ENCODE results near the gene PPP1R1B.
A peak's percentile ranks its signal among the peaks of the same experiment; 100 is the strongest.

The PPP1R1B gene

DNA sequence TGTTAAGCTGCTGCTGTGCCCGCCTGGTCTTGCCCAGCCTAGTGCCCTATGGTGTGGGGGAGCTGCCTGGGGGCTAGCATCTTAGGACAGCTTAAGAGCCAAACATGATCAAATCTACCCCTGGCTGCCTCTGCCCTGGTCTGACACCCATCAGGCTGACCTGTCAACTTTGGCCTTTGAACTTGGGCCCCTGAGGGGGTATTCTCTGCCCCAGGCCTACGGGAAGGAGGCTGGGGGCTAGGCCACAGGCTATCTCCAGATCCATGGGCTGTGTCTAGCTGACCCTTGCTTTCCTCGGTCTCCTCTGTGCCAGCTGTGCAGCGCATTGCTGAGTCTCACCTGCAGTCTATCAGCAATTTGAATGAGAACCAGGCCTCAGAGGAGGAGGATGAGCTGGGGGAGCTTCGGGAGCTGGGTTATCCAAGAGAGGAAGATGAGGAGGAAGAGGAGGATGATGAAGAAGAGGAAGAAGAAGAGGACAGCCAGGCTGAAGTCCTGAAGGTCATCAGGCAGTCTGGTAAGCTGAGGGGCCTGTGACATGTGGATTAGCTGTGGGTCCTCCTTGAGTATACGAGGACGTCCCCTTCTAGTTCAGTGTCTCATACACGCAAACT lies 6.9 kb downstream of the PPP1R1B start:
- DNase-seq (ENCODE audit: low spot score) = no peak

DNA sequence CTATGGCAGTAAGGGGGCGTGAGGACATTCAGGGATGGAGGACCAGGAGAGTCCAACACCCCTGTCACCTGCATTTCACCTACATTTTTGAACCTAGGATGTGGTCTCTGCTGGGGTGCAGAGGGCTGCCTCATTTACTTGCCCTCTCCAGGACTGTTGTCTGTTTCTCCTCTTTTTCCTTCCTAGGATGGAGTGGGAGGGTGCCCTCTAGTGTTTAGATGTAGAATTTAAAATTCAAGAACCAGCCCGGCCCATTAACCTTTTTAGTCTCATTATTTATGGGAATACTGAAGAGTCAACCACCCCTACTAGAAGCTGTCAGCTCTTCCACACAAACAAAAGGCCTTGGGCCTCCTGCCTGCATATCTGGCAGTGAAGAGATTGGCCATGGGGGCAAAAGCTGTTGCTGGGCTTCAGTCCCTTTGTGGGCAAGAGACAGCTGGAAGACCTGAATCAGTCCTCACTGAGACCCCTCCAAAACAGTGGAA lies 7.7 kb downstream of the PPP1R1B start:
- DNase-seq (ENCODE audit: low spot score) = peak; percentile 47

DNA sequence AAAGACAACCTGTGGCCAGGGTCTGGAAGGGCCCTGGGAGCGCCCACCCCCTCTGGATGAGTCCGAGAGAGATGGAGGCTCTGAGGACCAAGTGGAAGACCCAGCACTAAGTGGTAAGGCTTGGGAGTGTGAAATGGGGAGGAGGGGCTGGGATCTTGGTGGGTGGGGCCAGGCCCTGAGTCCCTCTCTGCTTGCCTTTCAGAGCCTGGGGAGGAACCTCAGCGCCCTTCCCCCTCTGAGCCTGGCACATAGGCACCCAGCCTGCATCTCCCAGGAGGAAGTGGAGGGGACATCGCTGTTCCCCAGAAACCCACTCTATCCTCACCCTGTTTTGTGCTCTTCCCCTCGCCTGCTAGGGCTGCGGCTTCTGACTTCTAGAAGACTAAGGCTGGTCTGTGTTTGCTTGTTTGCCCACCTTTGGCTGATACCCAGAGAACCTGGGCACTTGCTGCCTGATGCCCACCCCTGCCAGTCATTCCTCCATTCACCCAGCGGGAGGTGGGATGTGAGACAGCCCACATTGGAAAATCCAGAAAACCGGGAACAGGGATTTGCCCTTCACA lies 8.9 kb downstream of the PPP1R1B start:
- DNase-seq (ENCODE audit: low spot score) = no peak

DNA sequence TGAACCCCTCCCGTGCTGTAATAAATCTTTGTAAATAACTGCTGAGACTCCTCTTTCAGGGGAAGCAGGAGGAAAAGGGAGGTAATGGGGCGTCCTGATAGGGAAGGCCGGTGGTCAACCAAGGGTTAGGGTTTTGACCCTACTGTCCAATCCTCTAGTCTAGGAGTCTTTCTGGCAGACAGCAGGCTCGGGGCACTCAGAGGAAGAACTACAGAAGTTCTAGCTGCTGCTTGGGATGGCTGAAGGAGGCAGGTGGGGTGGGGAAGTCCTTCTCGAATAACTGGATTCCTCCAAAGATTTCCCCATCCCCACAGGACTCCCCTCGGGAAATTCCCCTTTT lies 9.8 kb downstream of the PPP1R1B start:
- no peak for DNase-seq (ENCODE audit: low spot score)

DNA sequence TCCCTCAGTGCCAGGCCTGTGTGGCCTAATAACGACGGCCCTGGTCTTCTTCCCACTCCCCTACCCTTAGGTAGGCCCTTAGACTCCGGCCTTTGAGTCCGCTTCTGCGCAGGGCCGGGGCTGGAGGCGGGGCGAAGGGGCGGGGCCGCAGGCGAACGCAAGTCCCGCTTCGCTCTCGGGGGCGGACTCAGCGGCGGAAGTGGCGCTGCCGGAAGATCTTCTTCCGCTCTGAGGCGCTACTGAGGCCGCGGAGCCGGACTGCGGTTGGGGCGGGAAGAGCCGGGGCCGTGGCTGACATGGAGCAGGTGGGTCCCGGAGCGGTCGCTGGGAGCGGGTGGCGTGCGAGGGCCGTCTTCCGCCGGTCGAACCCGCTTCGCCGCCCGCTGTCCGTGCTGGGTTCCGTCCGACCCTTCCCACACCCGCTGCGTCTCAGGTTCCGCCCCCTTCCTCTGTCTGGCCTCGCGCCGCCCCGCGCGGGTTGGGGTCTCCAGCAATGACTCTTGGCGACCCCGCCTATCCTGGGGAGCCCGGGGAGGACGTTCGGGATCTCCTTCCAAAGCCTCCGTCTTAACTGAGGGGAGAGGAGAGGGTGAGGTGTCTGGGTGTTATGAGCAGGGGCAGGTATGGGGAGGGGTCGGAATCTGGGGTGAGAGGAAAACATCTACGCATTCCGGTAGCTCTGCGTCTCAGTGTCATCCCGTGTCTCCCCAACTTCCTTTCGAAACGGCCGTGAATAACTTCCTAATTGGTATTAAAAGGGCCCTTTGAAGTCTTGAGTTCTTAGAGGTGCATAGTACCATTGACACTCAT lies 10.4 kb downstream of the PPP1R1B start, which contains the start of gene STARD3:
Gene STARD3, plus strand, starts transcription at position 218 of the 810 bp plus-strand sequence. CDS start 16,388 bp downstream, outside the sequence.
- peak; percentile 75 for DNase-seq (ENCODE audit: low spot score)

DNA sequence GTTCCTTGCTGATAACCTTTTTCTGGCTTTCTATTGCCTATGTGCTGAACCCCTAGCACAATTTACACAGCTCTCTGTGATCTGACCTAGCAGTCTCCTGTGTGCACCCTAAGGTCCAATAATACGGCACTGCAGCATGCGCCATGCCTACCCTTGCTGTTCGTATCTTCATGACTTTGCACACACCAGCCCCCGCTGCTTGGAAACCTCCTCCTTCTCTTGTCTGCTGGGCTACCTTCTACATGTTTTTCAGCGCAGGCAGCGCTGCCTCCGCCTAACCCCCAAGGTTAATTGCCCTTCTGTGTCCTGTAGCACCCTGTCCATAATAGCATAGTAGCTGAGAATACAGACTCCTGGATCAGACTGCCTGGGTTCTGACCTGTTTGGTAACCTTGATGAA lies 11.6 kb downstream of the PPP1R1B start:
- no peak for DNase-seq (ENCODE audit: low spot score)

DNA sequence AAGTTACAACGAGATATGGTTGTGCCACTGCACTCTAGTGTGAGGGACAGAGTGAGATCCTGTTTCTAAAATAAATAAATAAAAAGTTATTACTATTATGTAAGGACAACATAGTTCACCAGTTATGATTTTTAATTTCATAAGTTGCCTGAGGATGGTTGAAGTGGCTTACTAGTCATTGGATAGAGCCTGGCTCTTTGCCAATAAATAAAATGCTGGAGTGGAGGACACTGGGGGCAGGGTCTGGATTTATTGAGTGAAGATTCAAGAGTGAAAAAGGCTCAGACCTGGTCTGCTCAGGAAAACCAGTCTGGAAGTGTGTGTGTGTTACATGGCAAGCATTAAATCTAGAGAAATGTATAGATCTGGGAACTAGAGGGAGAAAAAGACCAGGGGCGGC lies 12.3 kb downstream of the PPP1R1B start:
- no peak for DNase-seq (ENCODE audit: low spot score)

DNA sequence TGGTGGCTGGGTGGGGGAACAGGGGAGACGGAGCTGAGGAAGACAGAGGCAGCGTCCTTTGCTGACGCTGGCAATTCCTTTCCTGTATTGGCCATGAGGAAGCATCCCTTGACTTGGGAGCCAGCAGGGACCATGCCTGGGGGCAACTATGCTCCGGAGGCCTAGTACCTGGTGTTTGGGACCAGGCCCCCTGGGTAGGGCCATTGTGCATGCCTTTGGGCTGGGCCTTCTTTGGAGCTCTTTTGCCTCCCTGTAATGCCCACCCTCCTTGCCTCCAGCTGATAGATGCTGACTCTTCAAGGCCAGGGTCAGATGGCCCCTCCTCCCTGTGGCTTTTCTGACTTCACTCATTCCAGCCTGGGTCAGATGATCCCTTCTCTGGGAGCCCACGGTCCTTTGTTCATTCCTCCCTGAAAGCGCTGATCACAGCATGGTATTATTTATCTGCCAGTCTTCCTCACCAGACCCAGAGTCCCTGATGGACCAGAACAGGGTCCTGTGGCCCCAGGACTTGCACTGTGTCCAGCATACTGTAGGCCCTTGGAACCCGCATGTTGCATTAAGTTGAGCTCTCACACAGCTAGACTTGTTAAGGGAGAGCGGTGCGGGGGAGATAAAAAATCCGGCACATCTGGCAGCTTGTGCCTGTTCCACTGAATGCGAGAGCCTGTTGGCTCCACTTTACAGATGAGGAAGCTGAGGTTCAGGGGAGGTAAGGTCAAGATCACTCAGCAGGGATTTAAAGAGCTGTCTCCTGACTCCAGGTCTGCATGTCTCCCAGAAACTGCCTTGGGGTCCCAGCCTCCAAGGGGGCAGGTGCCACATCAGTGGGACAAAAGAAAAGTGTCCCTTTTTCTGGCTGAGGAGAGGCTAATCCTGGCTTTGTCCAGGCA lies 13.1 kb downstream of the PPP1R1B start:
- DNase-seq (ENCODE audit: low spot score) = no peak

DNA sequence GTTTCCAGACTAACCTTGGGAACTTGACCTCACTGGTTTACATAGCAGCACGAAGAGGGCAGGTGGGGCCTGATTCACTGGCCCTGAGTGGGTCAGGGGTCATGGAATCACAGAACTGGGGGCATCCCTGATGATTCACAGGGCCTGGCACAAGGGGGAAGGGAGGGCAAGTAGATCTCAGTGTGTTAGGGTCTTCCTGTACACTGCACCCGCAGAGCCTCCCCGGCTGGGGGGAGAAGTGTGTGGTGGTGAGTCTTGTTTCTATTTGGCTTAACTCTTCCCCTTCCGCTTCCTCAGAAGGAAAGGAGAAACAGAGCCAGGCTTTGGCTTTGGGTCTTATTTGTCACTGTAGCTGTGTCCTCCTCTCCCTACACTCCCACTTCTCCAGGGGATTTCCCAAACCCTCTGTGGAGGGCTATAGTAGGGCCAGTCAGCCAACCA lies 13.9 kb downstream of the PPP1R1B start:
- DNase-seq (ENCODE audit: low spot score) = no peak

DNA sequence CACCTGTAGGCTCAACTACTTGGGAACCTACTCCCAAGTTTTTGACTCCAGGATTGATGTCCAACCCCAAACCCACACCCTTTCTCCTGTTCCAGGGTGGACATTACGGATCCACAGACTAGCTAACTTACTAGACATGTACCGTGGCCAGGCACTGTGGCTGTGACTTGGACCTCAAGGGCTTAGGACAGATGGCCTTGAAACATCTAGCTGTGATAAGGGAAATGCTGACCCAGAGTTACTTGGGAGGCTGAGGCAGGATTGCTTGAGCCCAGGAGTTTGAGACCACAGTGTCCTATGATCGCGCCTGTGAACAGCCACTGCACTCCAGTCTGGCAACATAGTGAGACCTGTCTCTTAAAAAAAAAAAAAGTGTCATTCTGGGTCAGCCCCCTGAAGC lies 14.3 kb downstream of the PPP1R1B start:
- DNase-seq (ENCODE audit: low spot score) = no peak

DNA sequence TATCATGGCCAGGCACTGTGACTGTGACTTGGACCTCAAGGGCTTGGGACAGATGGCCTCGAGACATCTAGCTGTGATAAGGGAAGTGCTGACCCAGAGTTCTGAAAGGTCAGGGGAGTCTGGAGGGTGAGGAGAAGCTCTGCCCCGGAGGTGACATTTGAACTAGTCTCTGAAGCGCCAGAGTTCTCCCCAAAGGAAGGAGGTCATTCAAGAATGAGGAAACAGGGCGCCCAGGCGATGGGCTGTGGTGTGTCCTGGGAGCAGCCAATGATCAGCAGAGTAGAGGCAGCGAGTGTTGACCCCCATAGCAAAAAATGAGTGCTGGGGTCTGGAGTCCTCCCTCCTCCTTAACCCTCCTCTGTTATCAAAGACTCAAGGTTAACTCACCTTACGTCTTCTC lies 15.1 kb downstream of the PPP1R1B start:
- DNase-seq (ENCODE audit: low spot score) = no peak

DNA sequence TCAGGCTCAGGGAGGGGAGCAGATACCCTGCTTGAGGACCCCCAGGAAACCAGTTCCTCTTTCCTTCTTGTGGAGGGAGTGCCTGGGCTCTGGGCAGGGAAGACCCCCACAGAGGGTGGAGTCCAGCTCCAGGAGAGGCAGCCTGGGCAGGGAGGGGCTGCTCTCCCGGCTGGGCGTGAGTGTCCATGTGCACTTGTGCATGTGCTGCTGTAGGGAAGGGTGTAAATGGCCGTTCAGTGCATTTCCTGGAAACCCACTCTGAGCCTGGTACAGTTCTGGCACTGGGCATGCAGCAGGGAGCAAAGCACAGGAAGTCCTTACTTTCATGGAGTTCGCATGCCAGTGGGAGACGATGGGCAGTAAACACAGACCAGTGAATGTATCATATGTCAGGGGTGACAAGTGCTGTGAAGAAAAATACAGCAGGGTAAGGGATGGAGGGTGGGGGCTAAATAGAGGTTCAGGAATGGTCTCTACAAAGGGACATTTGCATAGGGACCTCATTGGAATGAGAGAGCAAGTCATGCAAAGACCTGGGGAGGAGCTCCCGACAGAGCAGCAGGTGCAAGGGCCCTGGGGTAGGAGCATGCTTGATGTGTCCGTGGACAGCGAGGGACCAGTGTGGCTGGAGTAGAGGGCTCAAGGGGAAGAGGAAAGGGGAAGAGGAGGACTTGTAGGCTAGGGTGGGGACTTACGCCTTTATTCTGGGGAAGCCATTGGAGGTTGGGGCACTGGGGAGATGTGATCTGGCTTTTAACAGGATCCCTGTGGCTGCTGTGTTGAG lies 15.7 kb downstream of the PPP1R1B start:
- no peak for DNase-seq (ENCODE audit: low spot score)

DNA sequence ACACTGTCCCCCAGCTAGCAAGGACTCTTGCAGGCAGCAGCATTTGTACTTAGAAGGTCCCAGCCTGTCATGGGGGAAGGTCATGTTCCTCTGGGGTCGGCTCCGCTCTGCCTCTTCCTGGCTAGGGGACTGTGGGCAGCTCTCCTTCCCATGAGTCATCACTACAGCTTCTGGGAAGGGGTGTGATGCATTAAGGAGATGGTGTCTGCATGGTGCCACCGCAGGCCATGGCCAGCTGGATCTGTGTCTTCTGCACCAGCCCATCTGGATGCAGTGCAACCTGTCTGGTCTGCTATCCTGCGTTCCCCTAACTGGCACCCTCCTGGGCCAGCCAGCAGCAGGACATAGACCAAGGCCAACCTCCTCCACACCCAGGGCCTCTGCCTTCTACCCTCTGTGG lies 16.5 kb downstream of the PPP1R1B start:
- DNase-seq (ENCODE audit: low spot score) = no peak

DNA sequence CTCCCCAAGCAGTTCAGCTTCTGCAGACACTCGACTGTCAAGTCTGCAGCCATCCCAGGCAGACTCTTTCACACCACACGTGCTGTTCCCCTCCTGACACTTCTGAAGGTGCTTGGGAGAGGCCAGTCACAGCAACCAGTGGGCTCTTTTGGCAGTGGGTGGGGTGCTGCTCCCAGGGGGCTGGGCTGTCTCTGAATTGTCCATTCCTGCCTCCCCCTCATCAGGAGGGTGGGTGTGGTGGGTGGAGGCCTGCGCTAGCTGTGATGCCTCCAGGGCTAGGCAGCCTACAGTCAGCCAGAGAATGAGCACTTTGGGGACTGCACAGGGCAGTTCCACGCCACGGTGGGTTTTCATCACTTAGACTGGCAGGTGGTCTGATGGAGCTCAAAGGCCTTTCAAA lies 20.5 kb downstream of the PPP1R1B start:
- DNase-seq (ENCODE audit: low spot score) = no peak

DNA sequence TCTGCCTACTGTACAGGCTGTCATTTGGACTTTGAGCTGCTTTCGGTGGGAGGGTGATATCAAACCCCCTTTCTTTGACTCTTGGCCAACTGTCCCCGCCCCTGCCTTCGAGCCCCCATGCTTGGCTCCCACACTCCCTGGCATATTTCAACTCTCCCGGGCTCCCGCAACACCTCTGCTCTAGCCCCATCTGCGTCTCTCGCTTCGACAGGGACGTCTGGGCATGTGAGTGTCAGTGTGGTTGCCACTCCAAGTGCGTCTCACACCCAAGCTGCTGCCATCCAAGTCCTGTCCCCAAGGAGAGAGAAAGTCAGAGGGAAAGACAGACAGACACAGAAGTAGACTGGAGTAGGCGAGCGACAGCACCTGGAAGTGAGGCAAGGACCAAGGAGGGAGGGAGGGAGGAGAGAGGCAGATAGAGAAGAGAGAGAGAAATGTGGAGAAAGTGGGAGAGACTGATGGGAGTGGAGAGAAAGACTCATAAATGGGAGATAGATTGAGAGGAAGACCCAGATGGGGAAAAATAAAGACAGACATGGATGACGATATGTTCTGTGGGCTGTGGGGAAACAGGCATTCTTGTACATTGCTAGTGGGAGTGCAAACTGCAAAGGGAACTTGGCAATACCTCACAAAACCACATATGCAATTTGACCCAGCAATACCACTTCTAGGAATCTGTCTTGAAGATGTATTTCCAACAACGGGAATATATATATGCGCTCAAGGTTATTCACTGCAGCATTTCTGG lies 22.0 kb downstream of the PPP1R1B start:
- no peak for DNase-seq (ENCODE audit: low spot score)

DNA sequence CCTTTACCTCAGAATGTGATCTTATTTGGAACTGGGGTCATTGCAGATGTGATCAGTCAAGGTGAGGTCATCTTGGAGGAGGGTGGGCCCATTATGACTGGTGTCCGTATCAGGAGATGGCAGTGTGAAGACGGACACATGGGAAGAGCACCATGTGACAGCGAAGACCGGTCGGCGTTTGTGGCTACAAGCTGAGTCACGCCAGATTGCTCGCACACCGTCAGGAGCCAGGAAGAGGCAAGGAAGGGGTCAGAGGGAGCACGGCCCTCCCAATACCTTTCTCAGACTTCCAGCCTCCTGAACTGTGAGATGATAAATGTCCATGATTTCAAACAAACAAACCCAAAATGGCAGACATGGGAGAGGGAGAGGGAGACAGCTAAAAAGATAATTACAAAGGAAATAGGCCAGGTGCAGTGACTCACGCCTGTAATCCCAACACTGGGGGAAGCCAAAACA lies 23.4 kb downstream of the PPP1R1B start:
- DNase-seq (ENCODE audit: low spot score) = no peak

DNA sequence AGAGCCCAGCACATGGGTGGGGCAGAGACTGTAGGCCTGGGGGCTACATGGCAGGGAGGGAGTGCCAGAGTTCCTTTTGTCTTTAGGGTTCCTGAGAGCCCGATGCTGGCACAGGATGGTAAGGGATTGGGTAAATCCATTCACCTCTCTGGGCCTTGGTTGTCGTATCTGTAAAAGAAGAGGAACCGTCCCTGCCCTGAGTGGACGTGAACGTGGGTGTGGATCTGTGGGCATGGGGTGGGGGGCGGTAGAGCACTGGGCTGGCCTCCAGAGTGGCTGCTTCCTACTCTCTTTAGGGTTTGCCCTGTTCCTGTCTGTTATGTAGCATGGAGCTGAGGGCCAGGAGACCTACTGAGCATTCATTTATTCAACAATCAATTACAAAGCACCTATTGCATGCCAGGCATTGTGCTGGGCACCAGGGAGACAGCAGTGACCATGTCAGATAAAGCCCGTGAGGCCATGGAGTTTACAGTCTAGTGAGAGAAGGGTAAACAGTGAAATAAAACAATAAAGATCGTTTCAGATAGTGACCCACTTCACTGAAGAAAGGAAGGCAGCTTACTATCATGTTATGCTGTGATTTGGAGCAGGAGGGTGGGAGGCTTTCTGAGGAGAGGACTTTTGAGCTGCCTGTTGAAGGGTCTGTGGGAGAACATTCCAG lies 25.3 kb downstream of the PPP1R1B start:
- DNase-seq (ENCODE audit: low spot score) = no peak

DNA sequence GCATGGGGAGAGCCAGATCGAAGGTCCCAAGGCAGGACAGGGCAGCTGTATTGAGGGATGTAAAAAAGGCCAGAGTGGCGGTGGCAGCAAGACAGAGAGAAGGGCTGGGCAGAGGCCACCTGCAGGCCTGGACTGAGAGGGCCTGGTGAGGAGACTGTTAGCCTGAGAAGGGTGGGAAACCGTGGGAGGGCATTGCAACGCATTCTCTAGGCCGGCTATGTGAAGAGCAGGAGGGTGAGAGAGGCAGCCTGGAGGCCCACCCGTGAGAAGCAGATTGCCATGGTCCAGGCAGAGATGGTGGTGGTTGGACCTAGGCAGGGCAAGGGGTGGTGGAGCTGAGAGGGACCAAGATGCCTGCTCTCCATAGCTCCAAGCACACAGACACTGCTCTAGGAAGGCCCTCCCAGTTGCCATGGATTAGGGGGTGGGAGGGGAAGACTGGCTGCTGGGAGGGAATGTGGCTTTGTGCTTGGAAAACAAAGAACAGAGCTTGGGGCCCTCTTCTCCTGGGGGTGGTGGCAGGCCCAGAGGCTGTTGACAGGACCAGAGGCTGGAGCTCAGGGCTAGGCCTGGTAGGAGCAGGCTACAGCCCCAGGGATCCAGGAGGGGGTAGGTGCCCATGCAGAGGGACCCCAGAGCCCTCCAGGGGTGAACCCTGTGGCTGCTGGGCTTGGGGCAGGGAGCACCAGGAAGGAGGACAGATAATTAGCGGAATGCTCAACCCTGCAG lies 26.0 kb downstream of the PPP1R1B start:
- no peak for DNase-seq (ENCODE audit: low spot score)

DNA sequence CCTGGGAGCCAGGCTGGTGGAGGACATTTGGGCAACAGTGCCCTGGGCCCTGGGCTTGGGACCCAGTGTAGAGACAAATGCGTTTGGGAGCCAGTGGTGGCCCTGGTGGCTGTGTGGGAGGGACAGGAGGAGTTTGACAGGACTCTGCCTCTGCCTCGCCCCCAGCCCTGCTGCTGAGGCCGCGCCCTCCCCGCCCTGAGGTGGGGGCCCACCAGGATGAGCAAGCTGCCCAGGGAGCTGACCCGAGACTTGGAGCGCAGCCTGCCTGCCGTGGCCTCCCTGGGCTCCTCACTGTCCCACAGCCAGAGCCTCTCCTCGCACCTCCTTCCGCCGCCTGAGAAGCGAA lies 26.5 kb downstream of the PPP1R1B start:
- DNase-seq (ENCODE audit: low spot score) = no peak
